ENCODE measurements around the gene PRR20A. TPM values are rescaled to one million over a fixed set of nuclear protein-coding genes. Genes with fewer than 3 reads are reported as not detected.
A peak's percentile ranks its signal among the peaks of the same experiment; 100 is the strongest.

The PRR20A gene
- total and polyA plus RNA-seq, 2 experiments from 2014 or later = not detected

DNA sequence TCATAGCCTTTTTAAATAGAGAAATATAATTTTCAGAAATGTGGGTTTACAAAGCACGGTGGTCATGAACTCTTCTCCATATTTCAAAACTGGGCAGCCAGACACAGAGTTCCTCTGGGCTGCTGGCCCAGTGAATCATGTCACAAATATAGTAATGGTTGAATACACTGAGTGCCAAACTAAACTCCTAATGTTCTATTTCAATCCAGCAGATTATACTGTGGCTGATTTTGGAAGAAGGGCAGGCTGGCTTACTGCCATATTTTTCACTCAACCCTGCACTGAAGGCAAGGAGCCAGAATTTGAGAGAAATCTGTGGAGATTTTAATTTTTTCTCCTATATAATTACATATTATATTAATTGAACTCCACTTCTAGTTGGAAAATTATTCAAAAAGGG is 17.0 kb upstream of the PRR20A start (continued):
- TF ChIP-seq ZNF331 (CRISPR knock-in tag; IDR thresholded peaks at IDR 0.05; ENCODE audit: low read depth) (no peak), EZH2 (IDR thresholded peaks at IDR 0.05; ENCODE audit: low read depth, unreplicated experiment) (no peak), STAT1 (IDR thresholded peaks at IDR 0.05; ENCODE audit: unreplicated experiment) (no peak)

DNA sequence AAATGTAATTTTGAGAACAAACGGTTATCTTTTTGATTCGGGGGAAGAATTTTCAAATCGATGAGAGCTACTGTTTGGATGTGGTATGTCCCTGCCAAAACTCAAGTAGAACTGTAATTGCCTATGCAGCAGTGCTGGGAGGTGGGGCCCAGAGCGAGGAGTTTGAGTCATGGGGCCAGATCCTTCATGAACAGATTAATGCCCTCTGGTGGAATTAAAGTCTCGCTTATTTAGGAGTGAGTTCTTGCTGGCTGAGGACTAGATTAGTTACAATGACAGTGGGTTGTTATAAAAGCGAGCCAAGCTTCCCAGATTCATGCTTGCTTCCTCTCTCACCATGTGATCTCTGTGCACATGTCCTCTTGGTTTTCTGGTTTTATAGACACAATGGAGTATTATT is 11.8 kb upstream of the PRR20A start:
- no peaks in the 10 kb centered on the region for H3K27me3 ChIP-seq (ENCODE audit: insufficient read depth)
- Mint-ChIP-seq H3K27me3 (ENCODE audit: insufficient read depth, low read depth, poor library complexity) (no peaks in the 10 kb centered on the region), H3K36me3 (ENCODE audit: low read depth) (no peaks in the 10 kb centered on the region), H3K4me3 (no peak overlapping the region), H3K9me3 (no peaks in the 10 kb centered on the region), H3K4me1 (no peaks in the 10 kb centered on the region), H3K27ac (no peak overlapping the region)
- peak; percentile 67 for DNase-seq (ENCODE audit: low spot score)
- TF ChIP-seq, protein P1, sequence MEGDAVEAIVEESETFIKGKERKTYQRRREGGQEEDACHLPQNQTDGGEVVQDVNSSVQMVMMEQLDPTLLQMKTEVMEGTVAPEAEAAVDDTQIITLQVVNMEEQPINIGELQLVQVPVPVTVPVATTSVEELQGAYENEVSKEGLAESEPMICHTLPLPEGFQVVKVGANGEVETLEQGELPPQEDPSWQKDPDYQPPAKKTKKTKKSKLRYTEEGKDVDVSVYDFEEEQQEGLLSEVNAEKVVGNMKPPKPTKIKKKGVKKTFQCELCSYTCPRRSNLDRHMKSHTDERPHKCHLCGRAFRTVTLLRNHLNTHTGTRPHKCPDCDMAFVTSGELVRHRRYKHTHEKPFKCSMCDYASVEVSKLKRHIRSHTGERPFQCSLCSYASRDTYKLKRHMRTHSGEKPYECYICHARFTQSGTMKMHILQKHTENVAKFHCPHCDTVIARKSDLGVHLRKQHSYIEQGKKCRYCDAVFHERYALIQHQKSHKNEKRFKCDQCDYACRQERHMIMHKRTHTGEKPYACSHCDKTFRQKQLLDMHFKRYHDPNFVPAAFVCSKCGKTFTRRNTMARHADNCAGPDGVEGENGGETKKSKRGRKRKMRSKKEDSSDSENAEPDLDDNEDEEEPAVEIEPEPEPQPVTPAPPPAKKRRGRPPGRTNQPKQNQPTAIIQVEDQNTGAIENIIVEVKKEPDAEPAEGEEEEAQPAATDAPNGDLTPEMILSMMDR (conservative IDR thresholded peaks at IDR 0.05; ENCODE audit: low read depth in 2 of 2) = peak; percentile 31 to 42
- TF ChIP-seq ZNF331 (CRISPR knock-in tag; IDR thresholded peaks at IDR 0.05; ENCODE audit: low read depth) = no peak
- H3K4me2 ChIP-seq = no peak overlapping the region
- H2AFZ ChIP-seq = no peak overlapping the region
- H3K36me3 ChIP-seq (ENCODE audit: insufficient read depth) = no peaks in the 10 kb centered on the region
- H4K20me1 ChIP-seq (replicated peaks; ENCODE audit: insufficient read depth) = no peaks in the 10 kb centered on the region
- H3K4me3 ChIP-seq = no peak overlapping the region
- H3F3A ChIP-seq (replicated peaks; ENCODE audit: low read depth) = no peaks in the 10 kb centered on the region
- no peak overlapping the region for H3K27ac ChIP-seq (ENCODE audit: low read depth)
- H3K4me1 ChIP-seq (ENCODE audit: insufficient read depth) = no peaks in the 10 kb centered on the region
- H3K79me2 ChIP-seq (replicated peaks; ENCODE audit: insufficient read depth) = no peaks in the 10 kb centered on the region
- peak; percentile 77 for ATAC-seq
- no peaks in the 10 kb centered on the region for H3K9me2 ChIP-seq (ENCODE audit: insufficient read depth)

DNA sequence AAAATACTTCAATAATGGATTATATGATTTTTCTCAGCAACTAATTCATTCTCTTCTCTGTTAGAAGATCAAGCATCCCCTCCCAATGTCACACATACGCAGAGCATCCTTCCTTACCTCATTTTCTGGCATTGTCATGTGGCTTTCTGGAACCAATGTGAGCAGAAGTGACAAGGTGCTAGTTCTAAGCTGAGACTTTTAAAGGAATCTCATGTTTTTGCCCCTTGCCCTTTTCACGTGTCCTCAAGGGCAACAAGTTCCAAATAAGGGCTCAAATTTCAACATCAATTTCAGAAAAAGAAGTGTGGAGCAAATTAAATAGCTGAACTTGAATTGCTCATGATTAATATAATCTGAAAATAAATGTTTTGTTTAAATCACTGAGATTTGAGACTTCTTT is 4.6 kb upstream of the PRR20A start:
- no peaks in the 10 kb centered on the region for H3K36me3 ChIP-seq (ENCODE audit: insufficient read depth)
- no peaks in the 10 kb centered on the region for H3K79me2 ChIP-seq (replicated peaks; ENCODE audit: insufficient read depth)
- Mint-ChIP-seq H3K27ac (no peak overlapping the region), H3K4me3 (no peak overlapping the region), H3K9me3 (no peaks in the 10 kb centered on the region), H3K4me1 (no peaks in the 10 kb centered on the region), H3K27me3 (ENCODE audit: insufficient read depth, low read depth, poor library complexity) (no peaks in the 10 kb centered on the region), H3K36me3 (ENCODE audit: low read depth) (no peaks in the 10 kb centered on the region)
- no peaks in the 10 kb centered on the region for H4K20me1 ChIP-seq (replicated peaks; ENCODE audit: insufficient read depth)
- no peak overlapping the region for H3K4me3 ChIP-seq
- no peaks in the 10 kb centered on the region for H3K9me2 ChIP-seq (ENCODE audit: insufficient read depth)
- H3K4me2 ChIP-seq = no peak overlapping the region
- no peak overlapping the region for H3K27ac ChIP-seq (ENCODE audit: low read depth)
- H3F3A ChIP-seq (replicated peaks; ENCODE audit: low read depth) = no peaks in the 10 kb centered on the region
- no peak overlapping the region for H2AFZ ChIP-seq
- no peaks in the 10 kb centered on the region for H3K4me1 ChIP-seq (ENCODE audit: insufficient read depth)
- no peaks in the 10 kb centered on the region for H3K27me3 ChIP-seq (ENCODE audit: insufficient read depth)
- no peak for DNase-seq (ENCODE audit: low spot score)
- ATAC-seq = no peak
- TF ChIP-seq, protein P1 (conservative IDR thresholded peaks at IDR 0.05; ENCODE audit: low read depth in 2 of 2) = no peak
- TF ChIP-seq, protein P2, sequence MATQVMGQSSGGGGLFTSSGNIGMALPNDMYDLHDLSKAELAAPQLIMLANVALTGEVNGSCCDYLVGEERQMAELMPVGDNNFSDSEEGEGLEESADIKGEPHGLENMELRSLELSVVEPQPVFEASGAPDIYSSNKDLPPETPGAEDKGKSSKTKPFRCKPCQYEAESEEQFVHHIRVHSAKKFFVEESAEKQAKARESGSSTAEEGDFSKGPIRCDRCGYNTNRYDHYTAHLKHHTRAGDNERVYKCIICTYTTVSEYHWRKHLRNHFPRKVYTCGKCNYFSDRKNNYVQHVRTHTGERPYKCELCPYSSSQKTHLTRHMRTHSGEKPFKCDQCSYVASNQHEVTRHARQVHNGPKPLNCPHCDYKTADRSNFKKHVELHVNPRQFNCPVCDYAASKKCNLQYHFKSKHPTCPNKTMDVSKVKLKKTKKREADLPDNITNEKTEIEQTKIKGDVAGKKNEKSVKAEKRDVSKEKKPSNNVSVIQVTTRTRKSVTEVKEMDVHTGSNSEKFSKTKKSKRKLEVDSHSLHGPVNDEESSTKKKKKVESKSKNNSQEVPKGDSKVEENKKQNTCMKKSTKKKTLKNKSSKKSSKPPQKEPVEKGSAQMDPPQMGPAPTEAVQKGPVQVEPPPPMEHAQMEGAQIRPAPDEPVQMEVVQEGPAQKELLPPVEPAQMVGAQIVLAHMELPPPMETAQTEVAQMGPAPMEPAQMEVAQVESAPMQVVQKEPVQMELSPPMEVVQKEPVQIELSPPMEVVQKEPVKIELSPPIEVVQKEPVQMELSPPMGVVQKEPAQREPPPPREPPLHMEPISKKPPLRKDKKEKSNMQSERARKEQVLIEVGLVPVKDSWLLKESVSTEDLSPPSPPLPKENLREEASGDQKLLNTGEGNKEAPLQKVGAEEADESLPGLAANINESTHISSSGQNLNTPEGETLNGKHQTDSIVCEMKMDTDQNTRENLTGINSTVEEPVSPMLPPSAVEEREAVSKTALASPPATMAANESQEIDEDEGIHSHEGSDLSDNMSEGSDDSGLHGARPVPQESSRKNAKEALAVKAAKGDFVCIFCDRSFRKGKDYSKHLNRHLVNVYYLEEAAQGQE (IDR thresholded peaks at IDR 0.05; ENCODE audit: unreplicated experiment) = no peak
- TF ChIP-seq NANOG (IDR thresholded peaks at IDR 0.05; ENCODE audit: borderline replicate concordance) = no peak
- no peak for TF ChIP-seq JUNB (IDR thresholded peaks at IDR 0.05; ENCODE audit: unreplicated experiment)
- no peak for TF ChIP-seq EZH2 (IDR thresholded peaks at IDR 0.05; ENCODE audit: low read depth, unreplicated experiment)
- TF ChIP-seq CREB1 (CRISPR knock-in tag; IDR thresholded peaks at IDR 0.05; ENCODE audit: low read depth) = no peak
- no peak for TF ChIP-seq POLR2AphosphoS5 (IDR thresholded peaks at IDR 0.05; ENCODE audit: low read depth)
- no peak for TF ChIP-seq ZNF331 (CRISPR knock-in tag; IDR thresholded peaks at IDR 0.05; ENCODE audit: low read depth)

Measured in GM23338 (cell line).